Measurements from ENCODE around the gene ZNF24. TPM values are rescaled to one million over a fixed set of nuclear protein-coding genes. Genes with fewer than 3 reads are reported as not detected.

The ZNF24 gene
- total RNA-seq, 1 experiment from 2014 or later = 57.9 TPM

GRCh38 chr18:35290094-35290735, 54.0 kb downstream of the ZNF24 start, which contains the start of gene ZSCAN30:
TSS of gene ZSCAN30 (minus strand) at chr18:35290229. CDS start at chr18:35264352, 25,877 bp downstream.
- Histone ChIP-seq H4K91ac (ENCODE audit: insufficient read length, low read depth, low read length) (no peak within 1 kb of the TSS), H4K8ac (replicated peaks; ENCODE audit: insufficient read length, low read depth, low read length) (no peak within 1 kb of the TSS), H3K27ac (ENCODE audit: insufficient read length, low read depth, low read length) (no peak within 1 kb of the TSS), H3K4me1 (ENCODE audit: insufficient read depth, low read length) (no peaks in the 10 kb centered on the region), H3K56ac (ENCODE audit: insufficient read length, low read depth, low read length) (no peak within 1 kb of the TSS), H3K14ac (ENCODE audit: insufficient read depth, low read length) (peak within 1 kb of the TSS; percentile 26; the same call in 1 of the 2 replicates), H2BK20ac (ENCODE audit: low read depth, low read length, poor library complexity, severe bottlenecking) (no peak within 1 kb of the TSS), H2BK120ac (ENCODE audit: low read depth, low read length, poor library complexity, severe bottlenecking) (no peak within 1 kb of the TSS), H2BK15ac (ENCODE audit: low read depth, low read length) (no peak within 1 kb of the TSS), H3K23me2 (ENCODE audit: insufficient read length, low read depth, low read length, poor library complexity, severe bottlenecking) (peaks cover 8% of the 10 kb centered on the region), H3K23ac (ENCODE audit: insufficient read length, low read depth, low read length) (no peak within 1 kb of the TSS), H4K20me1 (ENCODE audit: control insufficient read depth, insufficient read depth, insufficient read length) (no peaks in the 10 kb centered on the region), H3K18ac (ENCODE audit: insufficient read length, low read depth, low read length) (peak within 1 kb of the TSS; percentile 16), H3K79me1 (ENCODE audit: insufficient read depth, low read depth, low read length, poor library complexity, severe bottlenecking) (peaks cover 3% of the 10 kb centered on the region), H2AFZ (ENCODE audit: low read length) (no peak within 1 kb of the TSS), H2BK12ac (ENCODE audit: insufficient read length, low read depth, low read length) (no peak within 1 kb of the TSS), H3K79me2 (ENCODE audit: insufficient read depth, low read length) (no peaks in the 10 kb centered on the region), H2AK5ac (ENCODE audit: insufficient read length, low read length) (no peak within 1 kb of the TSS), H3K4ac (ENCODE audit: low read depth, low read length) (no peak within 1 kb of the TSS), H3K9me3 (ENCODE audit: control insufficient read depth, low read depth, low read length) (no peaks in the 10 kb centered on the region), H3K4me2 (ENCODE audit: insufficient read depth, insufficient read length, low read length) (peak within 1 kb of the TSS; percentile 90), H3K9ac (ENCODE audit: extremely low read depth, insufficient read length, low read length) (peak within 1 kb of the TSS; percentile 92), H3K27me3 (ENCODE audit: insufficient read depth, low read length) (no peaks in the 10 kb centered on the region), H2BK5ac (ENCODE audit: insufficient read length, low read length) (no peak within 1 kb of the TSS), H4K5ac (ENCODE audit: insufficient read length, low read depth, low read length) (no peak within 1 kb of the TSS), H3T11ph (ENCODE audit: low read length) (no peak within 1 kb of the TSS)
- Mint-ChIP-seq H3K9me3 (peaks cover 24 to 29% of the 10 kb centered on the region in 2 experiments), H3K27ac (peak within 1 kb of the TSS; percentile 97 to 99 (median 98)), H3K27me3 (ENCODE audit: low read depth) (no peaks in the 10 kb centered on the region), H3K4me1 (peaks cover 14 to 18% of the 10 kb centered on the region in 2 experiments), H3K4me3 (peak within 1 kb of the TSS; percentile 96 to 97), H3K36me3 (ENCODE audit: insufficient read depth in 1 of 3, low read depth in 3 of 3) (peaks cover 17 to 48% (median 34%) of the 10 kb centered on the region in 3 experiments)
- WGBS (ENCODE audit: extremely low coverage, insufficient read length, low lambda C conversion rate) = no CpG with 5 or more reads among the region's 41 CpGs
- DNase-seq = peak; percentile 97
- TF ChIP-seq CTCF (conservative IDR thresholded peaks at IDR 0.05) = no peak
